Stimulated activated CD8-positive, alpha-beta memory T cell treated with anti-CD3 and anti-CD28 coated beads, Interleukin-4, amount 100 ng/mL, for 48 hours (primary cell): ENCODE results near the gene BNIP5.
A peak's percentile ranks its signal among the peaks of the same experiment; 100 is the strongest.

Experiments
- DNase-seq: peaks from one replicate; pipeline ENCODE4 v3.0.0-alpha.2; 2020

BNIP5 gene

GRCh38 chr6:36320475-36320874 is 16.2 kb downstream of the BNIP5 start:
- DNase-seq = no peak

GRCh38 chr6:36319821-36320220 is 16.9 kb downstream of the BNIP5 start:
- DNase-seq = no peak

GRCh38 chr6:36319436-36319762 is 17.3 kb downstream of the BNIP5 start:
- DNase-seq = no peak

- DNase-seq = no peak
Measured at GRCh38 chr6:36318690-36319435, 17.8 kb downstream of the BNIP5 start.

GRCh38 chr6:36317623-36318022 is 19.1 kb downstream of the BNIP5 start:
- DNase-seq = no peak

GRCh38 chr6:36315921-36316320 is 20.8 kb downstream of the BNIP5 start:
- DNase-seq = no peak

- DNase-seq = no peak
Measured at GRCh38 chr6:36314221-36315014, 22.3 kb downstream of the BNIP5 start.

GRCh38 chr6:36313649-36313936 is 23.1 kb downstream of the BNIP5 start:
- no peak for DNase-seq

GRCh38 chr6:36312854-36313648 is 23.6 kb downstream of the BNIP5 start:
- DNase-seq = no peak

- no peak for DNase-seq
Measured at GRCh38 chr6:36309900-36310299, 26.8 kb downstream of the BNIP5 start.

GRCh38 chr6:36309203-36309602 is 27.5 kb downstream of the BNIP5 start:
- DNase-seq = no peak

GRCh38 chr6:36308514-36308913 is 28.2 kb downstream of the BNIP5 start:
- no peak for DNase-seq

GRCh38 chr6:36306375-36306774 is 30.3 kb downstream of the BNIP5 start:
- no peak for DNase-seq

- no peak for DNase-seq
Measured at GRCh38 chr6:36305885-36306284, 30.8 kb downstream of the BNIP5 start.

GRCh38 chr6:36302227-36302976 is 34.3 kb downstream of the BNIP5 start:
- peak; percentile 98 for DNase-seq

- DNase-seq = no peak
Measured at GRCh38 chr6:36301781-36302180, 34.9 kb downstream of the BNIP5 start.

GRCh38 chr6:36301085-36301658 is 35.5 kb downstream of the BNIP5 start:
- DNase-seq = no peak

GRCh38 chr6:36298027-36298426 is 38.7 kb downstream of the BNIP5 start:
- no peak for DNase-seq

GRCh38 chr6:36297511-36297910 is 39.2 kb downstream of the BNIP5 start:
- no peak for DNase-seq

- DNase-seq = no peak
Measured at GRCh38 chr6:36297051-36297450, 39.6 kb downstream of the BNIP5 start.

GRCh38 chr6:36296240-36296639 is 40.4 kb downstream of the BNIP5 start:
- no peak for DNase-seq

- DNase-seq = no peak
Measured at GRCh38 chr6:36292170-36292569, 44.5 kb downstream of the BNIP5 start.
